K562 (cell line): ENCODE results near the gene ZNF276. TPM values are rescaled to one million over a fixed set of nuclear protein-coding genes. Genes with fewer than 3 reads are reported as not detected.

Source experiments
- CBFA2T2 ChIP-seq: fragments of 450-650 bp; conservative IDR thresholded peaks from 2 replicates; pipeline ENCODE4 v1.6.1; 2017; ENCODE audit warnings: mild to moderate bottlenecking
- EGR1 ChIP-seq: fragments of 450-650 bp; conservative IDR thresholded peaks from 2 replicates; pipeline ENCODE4 v1.6.1; 2017; ENCODE audit warnings: mild to moderate bottlenecking
- FIP1L1 ChIP-seq: fragments of 200-400 bp; formaldehyde crosslinking; IDR thresholded peaks from 2 replicates; pipeline ENCODE4 v1.6.1; 2018; ENCODE audit warnings: mild to moderate bottlenecking, low read depth, low read length; ENCODE audit not compliant: poor library complexity, severe bottlenecking
- FOXJ2 ChIP-seq: fragments of 200-800 bp; sonication (Bioruptor generic); IDR thresholded peaks from 2 replicates; pipeline ENCODE4 v1.6.1; 2016; ENCODE audit warnings: missing genetic modification characterization, missing compliant biosample characterization
- FOXP1 ChIP-seq: sonication (generic); formaldehyde crosslinking; IDR thresholded peaks from 2 replicates; pipeline ENCODE4 v1.8.0; 2022; ENCODE audit warnings: mild to moderate bottlenecking, missing genetic modification reagents
- FUS ChIP-seq: fragments of 200-400 bp; formaldehyde crosslinking; optimal IDR thresholded peaks from 2 replicates; pipeline ENCODE3; 2017; ENCODE audit warnings: low read depth, low read length
- GTF2F1 ChIP-seq: IDR thresholded peaks from 2 replicates; pipeline ENCODE4 v1.6.1; 2011; ENCODE audit warnings: low read depth, low read length, improper control_type of control experiment
- IRF9 ChIP-seq: fragments of 450-650 bp; IDR thresholded peaks from 2 replicates; pipeline ENCODE4 v1.6.1; 2016; ENCODE audit warnings: missing biosample characterization, missing genetic modification characterization
- MAX ChIP-seq: sonication (generic); formaldehyde crosslinking; IDR thresholded peaks from 2 replicates; pipeline ENCODE4 v1.9.0; 2022; ENCODE audit warnings: mild to moderate bottlenecking, missing genetic modification reagents
- MEIS2 ChIP-seq: fragments of 450-650 bp; IDR thresholded peaks from 2 replicates; pipeline ENCODE4 v1.6.1; 2014; ENCODE audit warnings: mild to moderate bottlenecking; ENCODE audit not compliant: partially characterized antibody
- MTA3 ChIP-seq: fragments of 450-650 bp; formaldehyde crosslinking; IDR thresholded peaks from 2 replicates; pipeline ENCODE4 v1.6.1; 2017; ENCODE audit warnings: mild to moderate bottlenecking, borderline replicate concordance
- NEUROD1 ChIP-seq: fragments of 150-350 bp; IDR thresholded peaks from 2 replicates; pipeline ENCODE4 v1.6.1; 2014; ENCODE audit warnings: borderline replicate concordance, low read length, low read depth; ENCODE audit not compliant: partially characterized antibody
- NR4A1 ChIP-seq, 2 experiments: fragments of 250-450 bp in 1 of 2; fragments of 450-650 bp in 1 of 2; sonication (Bioruptor Pico) in 1 of 2; IDR thresholded peaks; 2 replicates each; pipeline versions ENCODE4 v1.4.0 to v1.6.1; 2016 to 2020; ENCODE audit warnings: mild to moderate bottlenecking in 2 of 2, missing compliant biosample characterization in 1 of 2, missing genetic modification characterization in 1 of 2, moderate library complexity in 1 of 2
- RBM14 ChIP-seq: fragments of 200-400 bp; formaldehyde crosslinking; IDR thresholded peaks from 2 replicates; pipeline ENCODE4 v1.6.1; 2018; ENCODE audit warnings: low read depth, mild to moderate bottlenecking, low read length, moderate library complexity, borderline replicate concordance; ENCODE audit not compliant: insufficient read depth
- RFX1 ChIP-seq: fragments of 450-650 bp; IDR thresholded peaks from 2 replicates; pipeline ENCODE4 v1.6.1; 2016; ENCODE audit warnings: mild to moderate bottlenecking, moderate library complexity
- RUNX1 ChIP-seq: sonication (generic); IDR thresholded peaks from 2 replicates; pipeline ENCODE4 v1.6.1; 2016; ENCODE audit warnings: antibody characterized with exemption, low read depth
- SRF ChIP-seq, 2 experiments: fragments of 250-450, 450-650 bp in 1 of 2; sonication (Bioruptor Pico) in 1 of 2; sonication (generic) in 1 of 2; formaldehyde crosslinking; IDR thresholded peaks; 2 replicates each; pipeline versions ENCODE4 v1.5.0 to v1.5.1; 2020 to 2022; ENCODE audit warnings: mild to moderate bottlenecking in 1 of 2, missing genetic modification reagents in 1 of 2
- ZBTB7A ChIP-seq: IDR thresholded peaks from 2 replicates; pipeline ENCODE4 v1.6.1; 2011; ENCODE audit warnings: low read depth, mild to moderate bottlenecking, low read length, moderate library complexity, borderline replicate concordance; ENCODE audit not compliant: control insufficient read depth
- ZEB2 ChIP-seq: fragments of 450-650 bp; IDR thresholded peaks from 2 replicates; pipeline ENCODE4 v1.6.1; 2016
- ZMIZ1 ChIP-seq, 2 experiments: fragments of 150-350 bp in 1 of 2; IDR thresholded peaks; 2 replicates each; pipeline ENCODE4 v1.6.1; 2012 to 2016; ENCODE audit warnings: low read depth in 2 of 2, low read length in 2 of 2, mild to moderate bottlenecking in 1 of 2, moderate library complexity in 1 of 2
- ZNF395 ChIP-seq: fragments of 200-800 bp; sonication (Bioruptor generic); IDR thresholded peaks from 2 replicates; pipeline ENCODE4 v1.6.1; 2017; ENCODE audit warnings: missing genetic modification characterization, missing compliant biosample characterization
- ZNF586 ChIP-seq: fragments of 450-650 bp; formaldehyde crosslinking; conservative IDR thresholded peaks from 2 replicates; pipeline ENCODE4 v1.4.0; 2020; ENCODE audit warnings: mild to moderate bottlenecking, moderate library complexity
- ZNF695 ChIP-seq: fragments of 450-650 bp; formaldehyde crosslinking; IDR thresholded peaks from 2 replicates; pipeline ENCODE4 v1.4.0; 2020; ENCODE audit warnings: mild to moderate bottlenecking, moderate library complexity
- polyA plus RNA-seq, 8 experiments: library from polyadenylated mRNA; depleted of rRNA in 4 of 8; stranded (reverse) in 5 of 8; unstranded in 3 of 8; fragments of >200 nt; fragmentation: Nextera tagmentation in 2 of 8; fragmentation: Illumina TruSeq in 1 of 8; extraction: Ambion mirVana in 2 of 8; extraction: Trizol in 1 of 8; gene quantifications; 2 replicates each; pipeline versions ENCODE4 v1.2.1 to v1.2.3, GENCODE V29; 2011 to 2014; ENCODE audit warnings: inconsistent platforms in 1 of 8, missing spikeins in 1 of 8
- total RNA-seq, 7 experiments: library from RNA; depleted of rRNA in 6 of 7; stranded (reverse); fragments of >200 nt in 6 of 7; fragmentation: Illumina TruSeq in 2 of 7; extraction: Trizol in 2 of 7; gene quantifications; 2 replicates each; pipeline versions ENCODE4 v1.2.1 to v1.2.3, GENCODE V29; 2011 to 2021; ENCODE audit warnings: low replicate concordance in 1 of 7

ZNF276 gene
- total and polyA plus RNA-seq, 9 of the 15 experiments (the other 6 are each of a cell fraction or from before 2014, with no cell fraction given) = 0.49 to 43.9 (median 15.8) TPM

GRCh38 chr16:89686520-89687091 is 34.7 kb upstream of the ZNF276 start, which contains the start of gene CDK10 (continued):
- peak; percentile 54 for TF ChIP-seq NEUROD1
- TF ChIP-seq NR4A1 (CRISPR knock-in tag; IDR thresholded peaks at IDR 0.05) = no peak
- no peak for TF ChIP-seq NR4A1 (tag; IDR thresholded peaks at IDR 0.05)
- peak; percentile 85 for TF ChIP-seq MEIS2
- TF ChIP-seq ZBTB7A = peak; percentile 91
- TF ChIP-seq ZMIZ1 (IDR thresholded peaks at IDR 0.05; ENCODE audit: low read depth in 2 of 2, low read length in 2 of 2) = 0 out of 4 replicates have a peak, but pooled peaks of 1 of the 2 experiments have one; percentile 19
- TF ChIP-seq FOXJ2 (tag) = no peak
- peak; percentile 83; the same call in 1 of the 2 replicates for TF ChIP-seq FOXP1
- TF ChIP-seq RFX1 = peak; percentile 98
- no peak for TF ChIP-seq IRF9 (tag)
- TF ChIP-seq EGR1 = peak; percentile 74
- TF ChIP-seq GTF2F1 = no peak
- TF ChIP-seq RBM14 = no peak
- no peak for TF ChIP-seq FUS
- no peak for TF ChIP-seq ZEB2
- TF ChIP-seq MAX (CRISPR knock-in tag) = peak; percentile 93
- TF ChIP-seq CBFA2T2 = no peak
- no peak for TF ChIP-seq ZNF586 (CRISPR knock-in tag)
- peak; percentile 74 for TF ChIP-seq FIP1L1
- peak in 1 of 2 experiments; percentile 78; a peak in 2 of 4 replicates for TF ChIP-seq SRF (CRISPR knock-in tag; IDR thresholded peaks at IDR 0.05)
- peak; percentile 30; the same call in 1 of the 2 replicates for TF ChIP-seq MTA3
- no peak for TF ChIP-seq ZNF695 (CRISPR knock-in tag)
- 0 out of 2 replicates have a peak, but pooled peaks have one; percentile 28 for TF ChIP-seq ZNF395 (CRISPR knock-in tag)
- TF ChIP-seq RUNX1 = no peak
